Left lung (tissue), 10 donors: ENCODE results near the gene DOHH. TPM values are rescaled to one million over a fixed set of nuclear protein-coding genes. Genes with fewer than 3 reads are reported as not detected.
A peak's percentile ranks its signal among the peaks of the same experiment; 100 is the strongest.
"Not testable (repeated sequence)": the region's sequence is repeated elsewhere in the genome, so short reads cannot be mapped to it uniquely, and the experiment has no call there.

ENCODE experiments used
- ATAC-seq: fragments of 200-7000 bp; cut with Tn5 transposase; one replicate; pipeline ENCODE4 v1.9.1; 2020; ENCODE audit warnings: moderate library complexity
- DNase-seq, 4 donors: peaks; one replicate each; pipeline ENCODE4 v3.0.0-alpha.2; 2013 to 2020
- H3K27ac ChIP-seq, 2 donors: fragments of 200-600 bp; sonication (generic) in 1 of 2; one replicate each; pipeline versions ENCODE4 v1.5.0 to v1.8.0; 2020 to 2021
- H3K27me3 ChIP-seq, 2 donors: fragments of 200-600 bp; sonication (generic) in 1 of 2; one replicate each; pipeline versions ENCODE4 v1.5.0 to v1.8.0; 2020 to 2021
- H3K36me3 ChIP-seq, 2 donors: fragments of 200-600 bp; sonication (generic) in 1 of 2; one replicate each; pipeline versions ENCODE4 v1.5.0 to v1.8.0; 2020 to 2021
- H3K4me1 ChIP-seq, 2 donors: fragments of 200-600 bp; one replicate each; pipeline ENCODE4 v1.8.0; 2021
- H3K4me3 ChIP-seq, 2 donors: fragments of 200-600 bp; sonication (generic) in 1 of 2; one replicate each; pipeline versions ENCODE4 v1.5.0 to v1.8.0; 2020 to 2021; ENCODE audit warnings: mild to moderate bottlenecking in 1 of 2
- H3K9me3 ChIP-seq, 2 donors: fragments of 200-600 bp; sonication (generic) in 1 of 2; one replicate each; pipeline versions ENCODE4 v1.5.0 to v1.8.0; 2020 to 2021
- CTCF ChIP-seq, 2 donors: fragments of 200-600 bp; sonication (generic) in 1 of 2; IDR thresholded peaks; one replicate each; pipeline versions ENCODE4 v1.5.0 to v1.8.0; 2021; ENCODE audit warnings: antibody characterized with exemption in 2 of 2
- intact Hi-C, 2 donors: fragments of 100-400 bp; cut with DNase I; formaldehyde crosslinking; loops; one replicate each; pipeline versions ENCODE4 v1.11.2 to v1.14.2; 2022
- polyA plus RNA-seq, 6 donors: library from polyadenylated mRNA; unstranded; fragments of 120-200 nt; gene quantifications; one replicate each; pipeline ENCODE4 v1.2.1, GENCODE V29; 2013; ENCODE audit not compliant: insufficient read length in 6 of 6
- total RNA-seq, 2 donors: library from RNA; stranded (reverse); fragmentation: NEBNext Ultra II Directional; extraction: Animal tissue kit (Norgen Biotek cat#: 25700); gene quantifications; one replicate each; pipeline ENCODE4 v1.2.1, GENCODE V29; 2021
- donor health status: DM: no; HTN: yes; CAD: no.
- donor health status: DM: no; HTN: no; CAD: no.

The DOHH gene
- total and polyA plus RNA-seq, 8 donors = 5.8 to 14.1 (median 7.9) TPM

- DNase-seq = peak in 1 of 4 donors; percentile 61
- Histone ChIP-seq H3K36me3 (peaks cover 0 to 97% of the 10 kb centered on the region in 2 donors), H3K4me3 (no peak overlapping the region), H3K9me3 (no peaks in the 10 kb centered on the region), H3K27ac (peak overlapping the region; percentile 70 to 95), H3K27me3 (no peaks in the 10 kb centered on the region), H3K4me1 (peaks cover 20 to 33% of the 10 kb centered on the region in 2 donors)
- ATAC-seq = no peak
- intact Hi-C loops = no loop called here
- TF ChIP-seq CTCF (IDR thresholded peaks at IDR 0.05) = no peak
Observed at GRCh38 chr19:3456925-3457527, 43.4 kb downstream of the DOHH start.

GRCh38 chr19:3455960-3456601 is 44.4 kb downstream of the DOHH start:
- DNase-seq (peak in 1 of 4 donors; percentile 62), ATAC-seq (no peak)
- Histone ChIP-seq H3K4me1 (peaks cover 20 to 37% of the 10 kb centered on the region in 2 donors), H3K27me3 (no peaks in the 10 kb centered on the region), H3K27ac (no peak overlapping the region), H3K36me3 (peaks cover 0 to 97% of the 10 kb centered on the region in 2 donors), H3K4me3 (no peak overlapping the region), H3K9me3 (no peaks in the 10 kb centered on the region)
- intact Hi-C loops = no loop called here
- TF ChIP-seq CTCF (IDR thresholded peaks at IDR 0.05) = no peak

GRCh38 chr19:3455393-3455955 is 45.0 kb downstream of the DOHH start:
- ATAC-seq (no peak), DNase-seq (no peak)
- Histone ChIP-seq H3K4me3 (no peak overlapping the region), H3K4me1 (peaks cover 20 to 41% of the 10 kb centered on the region in 2 donors), H3K27ac (no peak overlapping the region), H3K36me3 (peaks cover 0 to 97% of the 10 kb centered on the region in 2 donors), H3K9me3 (no peaks in the 10 kb centered on the region), H3K27me3 (no peaks in the 10 kb centered on the region)
- no peak for TF ChIP-seq CTCF (IDR thresholded peaks at IDR 0.05)
- intact Hi-C loops = no loop called here

- Histone ChIP-seq H3K9me3 (no peaks in the 10 kb centered on the region), H3K4me3 (no peak overlapping the region), H3K27ac (no peak overlapping the region), H3K36me3 (peaks cover 0 to 97% of the 10 kb centered on the region in 2 donors), H3K4me1 (peaks cover 17 to 43% of the 10 kb centered on the region in 2 donors), H3K27me3 (no peaks in the 10 kb centered on the region)
- ATAC-seq (no peak), DNase-seq (no peak)
- TF ChIP-seq CTCF (IDR thresholded peaks at IDR 0.05) = no peak
- intact Hi-C loops = no loop called here
Observed at GRCh38 chr19:3454656-3455392, 45.6 kb downstream of the DOHH start.

- no peak for TF ChIP-seq CTCF (IDR thresholded peaks at IDR 0.05)
- peaks cover 11 to 36% of the 10 kb centered on the region in 2 donors for H3K4me1 ChIP-seq
- no peaks in the 10 kb centered on the region for H3K27me3 ChIP-seq
- DNase-seq (no peak), ATAC-seq (no peak)
- intact Hi-C loops = no loop called here
- no peaks in the 10 kb centered on the region for H3K9me3 ChIP-seq
- H3K36me3 ChIP-seq = peaks cover 0 to 97% of the 10 kb centered on the region in 2 donors
- H3K27ac ChIP-seq = no peak overlapping the region
- no peak overlapping the region for H3K4me3 ChIP-seq
Observed at GRCh38 chr19:3453840-3454239, 46.6 kb downstream of the DOHH start.

GRCh38 chr19:3452942-3453214 is 47.6 kb downstream of the DOHH start:
- Histone ChIP-seq H3K36me3 (peaks cover 0 to 100% of the 10 kb centered on the region in 2 donors), H3K4me1 (peaks cover 9 to 26% of the 10 kb centered on the region in 2 donors)
- ATAC-seq, H3K4me3 ChIP-seq, H3K27me3 ChIP-seq, H3K9me3 ChIP-seq, intact Hi-C loops, H3K27ac ChIP-seq, DNase-seq: not testable (repeated sequence)
